Smooth muscle cell (in vitro differentiated cells): ENCODE data around the gene GUCY2C. TPM values are rescaled to one million over a fixed set of nuclear protein-coding genes. Genes with fewer than 3 reads are reported as not detected.

Experiments used
- DNase-seq: peaks from one replicate; lab custom pipeline; 2025; ENCODE audit not compliant: unreplicated experiment; lab: John Stamatoyannopoulos, UW
- H2AFZ ChIP-seq: fragments of 200-600 bp; sonication (generic); 2 replicates; pipeline ENCODE4 v1.6.0; 2016; ENCODE audit warnings: antibody characterized with exemption, low read depth, mild to moderate bottlenecking
- H3F3A ChIP-seq: fragments of 200-600 bp; sonication (generic); 2 replicates; pipeline ENCODE4 v1.6.0; 2017; ENCODE audit warnings: antibody characterized with exemption, low read depth
- H3K27ac ChIP-seq: fragments of 200-600 bp; sonication (generic); 2 replicates; pipeline ENCODE4 v1.5.1; 2016; ENCODE audit warnings: low read depth, mild to moderate bottlenecking
- H3K27me3 ChIP-seq: fragments of 200-600 bp; sonication (generic); 2 replicates; pipeline ENCODE4 v1.6.1; 2016; ENCODE audit warnings: low read depth, mild to moderate bottlenecking
- H3K36me3 ChIP-seq: fragments of 200-600 bp; sonication (generic); 2 replicates; pipeline ENCODE4 v1.5.1; 2016; ENCODE audit warnings: low read depth
- H3K4me1 ChIP-seq: fragments of 200-600 bp; sonication (generic); 2 replicates; pipeline ENCODE4 v1.5.1; 2016; ENCODE audit warnings: low read depth
- H3K4me2 ChIP-seq: fragments of 200-600 bp; sonication (generic); 2 replicates; pipeline ENCODE4 v1.6.0; 2016; ENCODE audit warnings: mild to moderate bottlenecking
- H3K4me3 ChIP-seq: fragments of 200-600 bp; sonication (generic); 2 replicates; pipeline ENCODE4 v1.5.1; 2016; ENCODE audit warnings: mild to moderate bottlenecking
- H3K79me2 ChIP-seq: fragments of 200-600 bp; sonication (generic); 2 replicates; pipeline ENCODE4 v1.6.0; 2016; ENCODE audit warnings: low read depth, mild to moderate bottlenecking
- H3K9ac ChIP-seq: fragments of 200-600 bp; sonication (generic); 2 replicates; pipeline ENCODE4 v1.6.0; 2016; ENCODE audit warnings: low read depth
- H3K9me3 ChIP-seq: fragments of 200-600 bp; sonication (generic); replicated peaks from 2 replicates; pipeline ENCODE4 v1.5.1; 2016; ENCODE audit warnings: low read depth
- H4K20me1 ChIP-seq: fragments of 200-600 bp; sonication (generic); 2 replicates; pipeline ENCODE4 v1.6.0; 2016; ENCODE audit warnings: low read depth
- WGBS: methylation state at CpG from one replicate; pipeline ENCODE4 v1.1.7; 2016; ENCODE audit warnings: low lambda C conversion rate; 5-methylcytosine and 5-hydroxymethylcytosine counted together
- polyA plus RNA-seq: library from polyadenylated mRNA; unstranded; fragments of >200 nt; fragmentation: Nextera tagmentation; extraction: Ambion mirVana; gene quantifications from 2 replicates; pipeline ENCODE4 v1.2.1, GENCODE V29; 2016
- total RNA-seq: library from RNA; depleted of rRNA; stranded (reverse); fragments of >200 nt; gene quantifications from 2 replicates; pipeline ENCODE4 v1.2.3, GENCODE V29; 2014
- TF ChIP-seq, protein P1 (sequence below): fragments of 200-600 bp; sonication (generic); IDR thresholded peaks from 2 replicates; pipeline ENCODE4 v1.5.1; 2017; ENCODE audit warnings: borderline replicate concordance, mild to moderate bottlenecking, antibody characterized with exemption; ENCODE audit not compliant: insufficient read depth, poor library complexity, severe bottlenecking

The GUCY2C gene
- total and polyA plus RNA-seq, 2 experiments from 2014 or later, result not detected

DNA sequence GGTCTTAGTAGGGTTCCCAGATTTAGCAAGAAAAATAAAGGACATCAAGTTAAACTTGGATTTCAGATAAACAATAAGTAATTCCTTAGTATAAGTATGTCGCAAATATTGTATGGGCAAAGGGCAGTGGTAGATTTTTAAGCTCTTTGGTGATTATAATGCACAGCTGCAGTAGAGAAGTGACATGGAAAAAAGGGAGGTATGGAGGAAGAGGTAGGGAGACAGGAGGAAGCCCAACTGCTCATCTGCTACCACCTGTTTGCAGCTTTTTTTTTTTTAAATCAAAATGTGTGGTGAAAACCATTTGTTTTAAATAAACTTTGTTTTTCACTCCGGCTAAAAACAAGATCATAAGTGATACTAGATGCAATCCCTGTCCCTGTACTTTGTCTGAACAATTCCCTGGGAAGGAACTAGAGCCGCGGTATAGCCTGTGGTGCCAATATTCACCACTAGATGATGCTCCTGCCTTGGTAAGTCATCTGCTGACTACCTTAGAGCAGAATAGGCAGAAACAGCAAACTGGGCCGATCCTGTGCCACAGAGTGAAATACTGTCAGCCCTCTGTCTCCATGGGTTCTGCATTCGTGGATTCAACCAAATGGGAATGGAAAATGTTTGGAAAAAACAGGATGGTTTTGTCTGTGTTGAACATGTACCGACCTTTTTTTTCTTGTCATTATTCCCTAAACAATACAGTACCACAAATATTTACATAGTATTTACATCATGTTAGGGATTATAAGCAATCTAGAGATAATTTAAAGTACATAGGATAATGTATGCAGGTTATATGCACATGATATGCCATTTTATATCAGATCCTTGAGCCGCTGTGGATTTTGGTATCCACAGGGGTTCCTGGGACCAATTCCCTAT is 66.3 kb downstream of the GUCY2C start:
- Histone ChIP-seq H3K36me3 (no peaks in the 10 kb centered on the region), H3K4me2 (no peak overlapping the region), H3K27me3 (no peaks in the 10 kb centered on the region), H3K9me3 (no peaks in the 10 kb centered on the region), H3K4me3 (no peak overlapping the region), H3F3A (no peaks in the 10 kb centered on the region), H4K20me1 (no peaks in the 10 kb centered on the region), H3K27ac (no peak overlapping the region), H2AFZ (peak overlapping the region; percentile 28), H3K79me2 (no peaks in the 10 kb centered on the region), H3K4me1 (no peaks in the 10 kb centered on the region), H3K9ac (no peak overlapping the region)
- peak; percentile 3 for DNase-seq
- TF ChIP-seq, protein P1, sequence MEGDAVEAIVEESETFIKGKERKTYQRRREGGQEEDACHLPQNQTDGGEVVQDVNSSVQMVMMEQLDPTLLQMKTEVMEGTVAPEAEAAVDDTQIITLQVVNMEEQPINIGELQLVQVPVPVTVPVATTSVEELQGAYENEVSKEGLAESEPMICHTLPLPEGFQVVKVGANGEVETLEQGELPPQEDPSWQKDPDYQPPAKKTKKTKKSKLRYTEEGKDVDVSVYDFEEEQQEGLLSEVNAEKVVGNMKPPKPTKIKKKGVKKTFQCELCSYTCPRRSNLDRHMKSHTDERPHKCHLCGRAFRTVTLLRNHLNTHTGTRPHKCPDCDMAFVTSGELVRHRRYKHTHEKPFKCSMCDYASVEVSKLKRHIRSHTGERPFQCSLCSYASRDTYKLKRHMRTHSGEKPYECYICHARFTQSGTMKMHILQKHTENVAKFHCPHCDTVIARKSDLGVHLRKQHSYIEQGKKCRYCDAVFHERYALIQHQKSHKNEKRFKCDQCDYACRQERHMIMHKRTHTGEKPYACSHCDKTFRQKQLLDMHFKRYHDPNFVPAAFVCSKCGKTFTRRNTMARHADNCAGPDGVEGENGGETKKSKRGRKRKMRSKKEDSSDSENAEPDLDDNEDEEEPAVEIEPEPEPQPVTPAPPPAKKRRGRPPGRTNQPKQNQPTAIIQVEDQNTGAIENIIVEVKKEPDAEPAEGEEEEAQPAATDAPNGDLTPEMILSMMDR, result peak; percentile 90
- 21% methylated on average over 8 of the region's 8 CpGs for WGBS

DNA sequence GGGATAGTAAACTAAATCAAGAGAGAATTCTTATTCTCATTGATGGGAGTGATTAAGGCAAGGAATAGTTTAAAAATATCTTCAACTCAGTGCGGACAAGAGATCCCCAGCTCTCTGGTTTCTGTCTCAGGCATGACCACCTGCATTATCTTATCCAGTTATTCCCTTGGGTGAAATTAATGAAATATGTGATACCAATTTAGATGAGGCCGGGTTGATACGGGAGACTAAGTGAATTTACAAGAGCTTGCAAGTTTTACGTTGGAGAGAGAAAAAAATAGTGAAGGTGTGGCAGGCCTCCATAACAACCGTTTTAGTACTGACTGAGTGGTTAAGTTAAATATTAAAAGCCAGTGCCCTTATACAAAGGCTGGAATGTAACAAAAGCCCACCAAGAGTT is 67.6 kb downstream of the GUCY2C start:
- no peak overlapping the region for H2AFZ ChIP-seq

DNA sequence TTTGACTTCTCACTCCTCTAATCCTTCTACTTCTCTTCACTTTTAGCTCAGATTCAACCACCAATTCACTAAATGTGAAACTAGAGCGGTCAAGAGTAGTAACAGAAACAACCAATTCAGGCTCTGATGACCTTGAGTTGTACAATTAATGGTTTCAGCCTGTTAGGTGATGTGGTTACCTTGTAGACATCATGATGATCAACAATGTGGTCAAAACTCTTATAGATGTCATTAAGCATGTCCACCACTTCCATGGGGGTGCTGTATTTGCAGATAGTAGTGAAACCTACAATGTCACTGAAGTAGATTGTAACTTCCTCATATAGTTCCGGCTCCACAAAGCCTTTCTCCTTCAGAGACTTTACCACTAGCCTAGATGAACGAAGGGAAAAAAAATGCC is 74.6 kb downstream of the GUCY2C start:
- H3K27me3 ChIP-seq, result no peaks in the 10 kb centered on the region
- 94% methylated on average over 3 of the region's 3 CpGs for WGBS
- no peak overlapping the region for H3K4me2 ChIP-seq

More for the DNA sequence above, 67.6 kb downstream of the GUCY2C start:
- Histone ChIP-seq H3K9me3 (no peaks in the 10 kb centered on the region), H3K27ac (no peak overlapping the region), H3K4me2 (no peak overlapping the region), H3K27me3 (no peaks in the 10 kb centered on the region), H3K4me1 (no peaks in the 10 kb centered on the region), H4K20me1 (no peaks in the 10 kb centered on the region), H3K79me2 (no peaks in the 10 kb centered on the region), H3K9ac (no peak overlapping the region), H3F3A (no peaks in the 10 kb centered on the region), H3K36me3 (no peaks in the 10 kb centered on the region), H3K4me3 (no peak overlapping the region)
- TF ChIP-seq, protein P1, result no peak
- no peak for DNase-seq
- 59% methylated on average over 5 of the region's 5 CpGs for WGBS

More for the DNA sequence above, 74.6 kb downstream of the GUCY2C start:
- TF ChIP-seq, protein P1, result no peak
- no peaks in the 10 kb centered on the region for H3K4me1 ChIP-seq
- H3F3A ChIP-seq, result no peaks in the 10 kb centered on the region
- no peak for DNase-seq
- H3K27ac ChIP-seq, result no peak overlapping the region
- no peaks in the 10 kb centered on the region for H3K79me2 ChIP-seq
- no peaks in the 10 kb centered on the region for H3K36me3 ChIP-seq
- no peaks in the 10 kb centered on the region for H3K9me3 ChIP-seq
- H2AFZ ChIP-seq, result no peak overlapping the region
- H3K4me3 ChIP-seq, result no peak overlapping the region
- H3K9ac ChIP-seq, result no peak overlapping the region
- H4K20me1 ChIP-seq, result no peaks in the 10 kb centered on the region
